KMS-11 (cell line): ENCODE results near the gene POU2AF2.

ENCODE experiments used
- H2AFZ ChIP-seq: fragments of 200-600 bp; sonication (generic); 2 replicates; pipeline ENCODE4 v1.6.1; 2016; ENCODE audit warnings: antibody characterized with exemption, mixed run types, low read depth
- H3K27ac ChIP-seq: fragments of 200-600 bp; sonication (generic); 2 replicates; pipeline ENCODE4 v1.6.1; 2016; ENCODE audit warnings: mild to moderate bottlenecking, mixed run types
- H3K27me3 ChIP-seq: fragments of 200-600 bp; sonication (generic); 2 replicates; pipeline ENCODE4 v1.6.1; 2017; ENCODE audit warnings: mild to moderate bottlenecking, low read depth, mixed run types, moderate library complexity; ENCODE audit not compliant: insufficient read depth
- H3K36me3 ChIP-seq: fragments of 200-600 bp; sonication (generic); 2 replicates; pipeline ENCODE4 v1.6.1; 2017; ENCODE audit warnings: mild to moderate bottlenecking, mixed run types; ENCODE audit not compliant: insufficient read depth
- H3K4me1 ChIP-seq: fragments of 200-600 bp; sonication (generic); 2 replicates; pipeline ENCODE4 v1.6.1; 2016; ENCODE audit warnings: mild to moderate bottlenecking, low read depth, mixed run types; ENCODE audit not compliant: poor library complexity, severe bottlenecking
- H3K4me2 ChIP-seq: fragments of 200-600 bp; sonication (generic); 2 replicates; pipeline ENCODE4 v1.7.0; 2016; ENCODE audit warnings: mild to moderate bottlenecking, mixed run types
- H3K4me3 ChIP-seq: fragments of 200-600 bp; sonication (generic); IDR thresholded peaks from 2 replicates; pipeline ENCODE4 v1.6.1; 2017; ENCODE audit warnings: low read depth, low read length, mixed read lengths; ENCODE audit not compliant: insufficient read depth
- H3K79me2 ChIP-seq: fragments of 200-600 bp; sonication (generic); 2 replicates; pipeline ENCODE4 v1.6.1; 2016; ENCODE audit warnings: low read depth, mixed run types; ENCODE audit not compliant: insufficient read depth
- H3K9ac ChIP-seq: fragments of 200-600 bp; sonication (generic); 2 replicates; pipeline ENCODE4 v1.6.1; 2016; ENCODE audit warnings: mild to moderate bottlenecking, mixed run types
- H4K20me1 ChIP-seq: fragments of 200-600 bp; sonication (generic); 2 replicates; pipeline ENCODE4 v1.6.1; 2016; ENCODE audit warnings: mild to moderate bottlenecking, mixed run types; ENCODE audit not compliant: insufficient read depth
- CTCF ChIP-seq: fragments of 200-600 bp; sonication (generic); conservative IDR thresholded peaks from 2 replicates; pipeline ENCODE4 v1.6.1; 2017; ENCODE audit warnings: low read depth, mild to moderate bottlenecking, antibody characterized with exemption, low read length, moderate library complexity, mixed read lengths

The POU2AF2 gene

GRCh38 chr11:111326824-111327223 lies 81.3 kb downstream of the POU2AF2 start:
- TF ChIP-seq CTCF = no peak
- H3K4me1 ChIP-seq = no peaks in the 10 kb centered on the region
- H3K9ac ChIP-seq = no peak overlapping the region
- H3K36me3 ChIP-seq = no peaks in the 10 kb centered on the region
- H2AFZ ChIP-seq = no peak overlapping the region
- no peaks in the 10 kb centered on the region for H3K79me2 ChIP-seq
- H4K20me1 ChIP-seq = no peaks in the 10 kb centered on the region
- H3K4me3 ChIP-seq = no peak overlapping the region
- H3K4me2 ChIP-seq = no peak overlapping the region
- H3K27me3 ChIP-seq = no peaks in the 10 kb centered on the region
- no peak overlapping the region for H3K27ac ChIP-seq

GRCh38 chr11:111327908-111328624 lies 82.5 kb downstream of the POU2AF2 start:
- Histone ChIP-seq H3K36me3 (no peaks in the 10 kb centered on the region), H3K27ac (no peak overlapping the region), H3K4me1 (no peaks in the 10 kb centered on the region), H3K4me2 (no peak overlapping the region), H4K20me1 (no peaks in the 10 kb centered on the region), H3K27me3 (no peaks in the 10 kb centered on the region), H3K9ac (no peak overlapping the region), H2AFZ (no peak overlapping the region), H3K4me3 (no peak overlapping the region), H3K79me2 (no peaks in the 10 kb centered on the region)
- TF ChIP-seq CTCF = no peak

- Histone ChIP-seq H3K4me1 (no peaks in the 10 kb centered on the region), H2AFZ (no peak overlapping the region), H3K27ac (no peak overlapping the region), H3K4me2 (no peak overlapping the region), H4K20me1 (no peaks in the 10 kb centered on the region), H3K4me3 (no peak overlapping the region), H3K9ac (no peak overlapping the region), H3K79me2 (no peaks in the 10 kb centered on the region), H3K36me3 (no peaks in the 10 kb centered on the region), H3K27me3 (no peaks in the 10 kb centered on the region)
- TF ChIP-seq CTCF = no peak
Measured at GRCh38 chr11:111329306-111330204, 84.0 kb downstream of the POU2AF2 start.

GRCh38 chr11:111330234-111330893 lies 84.8 kb downstream of the POU2AF2 start:
- Histone ChIP-seq H3K27me3 (no peaks in the 10 kb centered on the region), H2AFZ (no peak overlapping the region), H3K4me2 (no peak overlapping the region), H3K4me3 (no peak overlapping the region), H4K20me1 (no peaks in the 10 kb centered on the region), H3K79me2 (no peaks in the 10 kb centered on the region), H3K36me3 (no peaks in the 10 kb centered on the region), H3K9ac (no peak overlapping the region), H3K27ac (no peak overlapping the region), H3K4me1 (no peaks in the 10 kb centered on the region)
- TF ChIP-seq CTCF = no peak
